ENCODE data around the gene CREB5.

Gene CREB5

DNA sequence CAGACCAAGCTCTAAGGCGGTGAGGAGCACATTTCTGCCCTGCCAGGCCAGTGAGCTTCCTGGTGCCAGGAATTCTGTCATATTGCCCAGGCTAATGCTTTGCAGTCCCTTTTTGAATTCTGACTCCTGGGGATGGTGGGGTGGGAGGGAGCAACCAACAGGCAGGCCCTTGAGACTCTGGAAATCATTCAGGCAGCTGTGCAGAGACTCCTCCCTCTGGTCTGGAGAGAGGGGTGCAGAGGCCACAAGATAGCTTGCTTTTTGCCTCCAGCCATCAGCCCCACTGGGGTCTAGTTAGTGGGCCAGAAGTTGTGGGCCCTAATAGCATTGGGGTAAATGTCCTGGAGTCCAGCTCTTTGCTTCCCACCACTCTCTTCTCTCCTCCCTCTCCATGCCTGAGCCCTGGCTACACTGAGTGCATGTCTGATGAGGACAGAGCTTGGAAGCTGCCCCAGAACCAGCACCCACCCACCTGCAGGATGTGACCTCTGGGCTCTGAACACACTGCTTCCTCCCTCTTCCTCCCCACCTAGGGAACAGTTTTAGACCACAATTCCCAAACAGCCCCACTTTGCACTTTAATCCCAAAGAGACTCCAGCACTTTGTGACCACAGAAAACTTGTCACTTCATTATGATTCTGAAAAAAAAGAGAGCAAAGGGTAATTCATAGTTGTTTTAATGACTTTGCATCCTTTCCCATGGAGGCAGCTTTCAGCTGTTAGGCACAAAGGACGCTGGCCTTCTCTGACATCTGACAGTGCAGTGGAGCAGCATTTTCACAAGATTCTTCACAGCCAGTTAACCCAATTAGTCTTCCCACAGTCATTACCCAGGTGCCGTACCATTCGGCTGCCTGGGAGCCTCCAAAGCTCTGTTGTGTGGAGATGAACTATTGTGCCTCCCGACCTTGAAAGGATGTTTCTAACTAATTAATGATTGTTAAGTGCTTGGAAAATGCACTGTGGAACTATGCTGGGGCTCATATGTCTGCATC is 283.3 kb downstream of the CREB5 start:
- no peak for DNase-seq

DNA sequence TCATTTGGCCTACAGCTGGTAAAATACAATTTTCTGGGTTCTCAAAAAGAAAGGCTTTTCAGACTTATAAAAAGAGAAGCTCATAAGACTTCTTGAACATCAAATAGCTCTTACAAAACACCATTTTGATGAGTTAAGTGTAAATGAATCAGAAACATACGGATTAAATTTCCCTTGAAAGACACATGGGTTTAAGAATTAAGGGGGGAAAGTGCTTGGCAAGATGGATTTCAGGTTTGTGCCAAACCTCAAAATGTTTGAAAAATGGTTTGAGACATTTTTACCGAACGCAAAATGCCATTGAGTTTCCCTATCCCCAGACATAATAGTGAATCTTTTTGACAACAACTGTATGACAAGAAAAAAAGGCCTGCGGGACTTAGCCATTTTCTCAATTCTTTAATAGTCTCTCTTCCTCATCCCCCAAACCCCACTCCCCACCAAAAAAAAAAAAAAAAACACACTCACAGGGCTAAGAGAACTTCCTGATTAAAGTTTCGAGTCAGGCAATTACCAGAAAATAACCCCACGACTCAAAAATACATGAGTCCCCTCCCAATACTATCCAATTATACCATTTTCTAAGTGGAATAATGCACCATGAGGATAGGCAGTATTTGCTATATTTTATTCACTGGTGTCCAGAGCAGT is 285.7 kb downstream of the CREB5 start:
- DNase-seq: no peak

- no peak for DNase-seq
These were observed 286.5 kb downstream of the CREB5 start for GRCh38 chr7:28698840-28699239.

- no peak for DNase-seq
These were observed 287.8 kb downstream of the CREB5 start for GRCh38 chr7:28700096-28700495.

DNA sequence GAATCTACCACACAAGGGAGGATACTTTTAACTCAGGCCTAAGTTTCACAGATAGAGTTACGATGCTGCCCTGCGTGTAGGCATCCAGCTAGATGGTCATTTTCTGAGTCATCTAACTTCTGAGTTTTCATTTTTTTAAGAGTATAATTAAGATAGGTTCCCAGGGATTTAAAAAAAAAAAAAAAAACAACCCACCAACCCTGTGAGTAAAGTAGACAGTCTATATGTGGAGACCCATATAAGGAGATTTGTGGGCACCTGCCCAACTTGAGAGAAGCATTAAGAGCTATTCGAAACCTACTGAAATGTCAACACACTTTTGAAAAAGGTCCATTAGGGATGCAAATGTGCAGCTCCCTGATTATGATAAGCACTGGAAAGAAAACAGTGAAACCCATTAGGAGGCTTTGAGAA is 288.5 kb downstream of the CREB5 start:
- DNase-seq: no peak

- DNase-seq: no peak
These were observed 289.4 kb downstream of the CREB5 start for GRCh38 chr7:28701731-28702130.

DNA sequence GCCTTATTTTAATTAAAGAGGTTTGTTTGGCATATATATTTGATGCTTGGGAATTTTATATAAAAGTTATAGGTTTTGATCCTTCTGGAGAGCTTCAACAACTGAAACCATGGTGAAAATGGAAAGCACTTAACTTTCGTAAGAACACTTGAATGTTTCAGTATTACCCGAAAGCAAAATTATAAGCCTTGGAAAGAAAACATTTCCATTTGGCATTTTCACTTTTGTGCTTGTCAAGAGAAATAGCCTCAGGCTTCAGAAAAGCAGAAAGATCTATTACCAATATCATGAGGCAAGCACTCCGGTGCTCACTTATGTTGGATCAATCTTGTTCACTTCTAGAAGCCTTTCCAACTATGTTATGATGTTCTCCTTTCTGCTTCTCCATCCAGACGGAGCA is 289.9 kb downstream of the CREB5 start:
- no peak for DNase-seq

- DNase-seq: no peak
These were observed 290.9 kb downstream of the CREB5 start for GRCh38 chr7:28703037-28703765.

- no peak for DNase-seq
These were observed 292.4 kb downstream of the CREB5 start for GRCh38 chr7:28704706-28705105.

GRCh38 chr7:28705350-28705749 is 293.0 kb downstream of the CREB5 start:
- DNase-seq: no peak

- DNase-seq: no peak
These were observed 294.3 kb downstream of the CREB5 start for GRCh38 chr7:28706584-28706983.

DNA sequence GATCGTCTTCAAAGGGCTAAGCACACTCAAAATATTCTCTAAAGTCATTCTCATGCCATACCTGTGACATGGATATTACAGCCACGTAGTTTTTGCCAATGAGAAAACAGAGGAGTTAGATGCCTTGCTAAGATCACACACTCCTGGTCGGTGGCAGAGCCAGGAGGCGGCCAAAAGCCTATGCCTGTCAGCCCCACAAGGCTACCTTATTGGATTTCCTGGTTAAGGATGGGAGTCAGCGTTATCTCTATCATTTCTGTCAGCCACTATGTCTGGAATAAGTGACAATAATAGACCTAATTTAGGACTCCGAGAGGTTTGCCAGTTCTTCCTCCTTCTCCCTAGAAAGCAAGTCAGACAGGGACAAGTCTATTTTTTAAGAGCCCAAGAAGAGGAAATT is 295.0 kb downstream of the CREB5 start:
- no peak for DNase-seq

DNA sequence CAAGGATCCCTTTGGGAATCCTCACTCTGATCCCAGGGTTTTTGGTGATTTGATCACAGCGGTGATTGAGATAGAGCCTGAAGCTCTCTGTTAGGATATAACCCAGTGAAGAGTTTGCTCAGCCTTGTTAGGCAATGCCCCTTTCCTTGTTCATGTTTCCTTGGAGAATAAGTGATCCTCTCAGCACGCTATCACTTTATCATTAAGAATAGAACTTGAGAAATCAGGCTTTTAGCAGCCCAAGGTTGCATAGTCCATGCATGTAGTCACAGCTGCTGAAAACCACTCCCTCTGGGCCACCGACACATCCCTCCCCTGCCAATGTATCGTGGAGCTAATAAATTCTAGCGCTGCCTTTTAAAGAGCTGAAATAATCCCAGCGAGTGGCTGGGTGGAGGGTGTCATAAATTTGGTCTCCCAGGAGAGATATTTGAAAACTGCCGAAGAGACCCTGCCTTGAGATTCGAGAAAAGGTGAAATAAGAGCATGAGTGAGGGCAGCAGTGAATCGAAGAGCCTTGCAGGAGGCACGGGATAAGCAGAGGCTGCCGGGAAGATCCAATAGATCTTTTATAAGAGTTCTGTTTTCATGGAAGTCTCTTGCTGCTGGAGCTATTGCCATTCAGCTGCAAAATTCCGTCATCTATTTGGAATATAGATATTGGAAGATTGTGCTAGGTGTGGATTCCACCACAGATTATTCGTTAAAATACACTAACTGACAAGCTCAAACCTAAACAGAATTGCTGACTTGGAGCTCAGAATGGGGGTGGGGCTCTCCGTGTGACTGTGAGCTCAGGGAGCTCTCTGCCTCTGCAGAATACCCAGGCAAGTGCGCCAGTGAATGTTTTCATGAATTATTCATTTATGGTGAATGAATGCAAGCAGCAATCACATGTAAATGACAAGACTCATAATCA is 296.0 kb downstream of the CREB5 start:
- DNase-seq: no peak

- DNase-seq: no peak
These were observed 297.4 kb downstream of the CREB5 start for GRCh38 chr7:28709748-28710147.

DNA sequence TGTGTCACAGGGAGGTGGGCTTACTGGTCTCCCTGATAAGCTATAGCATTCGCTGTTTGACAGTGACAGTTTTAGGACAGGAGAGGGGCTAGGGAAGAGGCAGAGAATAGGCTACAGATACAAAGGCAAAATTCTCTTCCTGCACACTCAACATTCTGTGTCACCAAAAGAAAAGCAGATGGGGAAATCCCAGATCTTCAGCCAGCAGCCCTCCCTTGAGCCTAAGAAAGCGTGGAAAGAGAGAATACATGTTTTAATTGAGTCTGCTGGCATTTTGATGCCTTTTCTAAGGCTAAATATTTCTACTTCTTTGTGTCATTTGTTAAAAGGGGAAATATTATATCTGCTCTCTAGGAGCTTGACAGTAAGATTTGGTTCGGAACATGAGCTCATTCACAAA is 298.8 kb downstream of the CREB5 start:
- no peak for DNase-seq

DNA sequence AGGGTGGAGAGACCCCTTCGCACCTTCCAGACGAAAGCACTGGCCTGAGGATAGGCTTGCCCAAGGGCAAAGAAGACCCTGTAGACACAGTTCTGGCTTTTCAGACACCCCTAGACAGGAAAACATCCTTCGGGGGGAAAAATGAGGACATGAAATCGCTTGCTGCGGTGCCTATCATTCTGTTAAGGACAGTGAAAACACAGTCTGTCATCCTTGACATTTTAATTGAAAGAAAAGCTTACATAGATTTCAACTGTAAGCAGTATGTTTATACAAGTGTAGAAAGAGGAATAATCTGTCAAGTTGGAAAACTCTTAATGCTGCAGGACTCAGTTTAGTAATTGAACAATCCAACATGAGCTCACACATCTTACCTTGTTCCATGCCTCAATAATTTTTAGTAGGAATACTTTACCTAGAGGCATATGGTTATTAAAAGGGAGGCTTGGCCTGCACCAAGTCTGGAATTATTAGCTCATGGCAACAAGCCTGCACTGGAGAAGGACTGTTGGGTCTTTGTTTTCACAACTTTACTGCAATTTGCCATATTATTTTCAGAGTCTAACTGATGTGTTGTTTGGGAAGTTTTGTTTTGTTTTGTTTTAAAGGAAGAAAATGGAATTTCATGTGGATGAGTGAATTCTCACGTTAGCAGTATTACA is 302.3 kb downstream of the CREB5 start:
- no peak for DNase-seq

GRCh38 chr7:28717445-28718054 is 305.2 kb downstream of the CREB5 start:
- DNase-seq: no peak

DNA sequence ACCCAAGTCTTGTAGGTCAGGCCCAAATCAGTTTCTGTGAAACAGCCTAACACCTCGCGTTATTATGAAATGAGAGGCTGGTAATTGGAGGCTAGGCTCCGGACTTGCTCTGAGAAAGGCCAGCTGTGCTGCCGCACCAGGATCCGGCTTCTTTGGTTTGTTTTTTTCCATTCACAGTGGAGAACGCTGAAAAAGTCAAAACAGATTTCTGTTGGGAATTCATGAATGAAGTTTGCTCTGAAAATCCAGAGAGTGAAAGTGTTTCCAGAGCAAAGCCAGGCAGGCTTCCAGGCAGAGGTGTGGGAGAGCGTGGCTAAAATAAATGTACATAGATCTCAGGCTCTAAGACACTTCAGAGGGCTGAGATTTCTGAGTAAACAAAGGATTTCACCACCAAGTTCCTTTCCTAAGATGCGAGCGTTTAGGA is 305.8 kb downstream of the CREB5 start:
- DNase-seq: no peak

GRCh38 chr7:28718545-28718944 is 306.2 kb downstream of the CREB5 start:
- DNase-seq: no peak

GRCh38 chr7:28722684-28723083 is 310.4 kb downstream of the CREB5 start:
- DNase-seq: no peak

- no peak for DNase-seq
These were observed 311.0 kb downstream of the CREB5 start for GRCh38 chr7:28723336-28723735.
